HG02678 (cell line): ENCODE data around the gene TGM1.
"Not testable (repeated sequence)": the region's sequence is repeated elsewhere in the genome, so short reads cannot be mapped to it uniquely, and the experiment has no call there.

Source experiments
- ATAC-seq: cut with Tn5 transposase; IDR thresholded peaks from one replicate; pipeline ENCODE4 v1.9.1; 2021; ENCODE audit warnings: mild to moderate bottlenecking, moderate library complexity; ENCODE audit not compliant: unreplicated experiment

The TGM1 gene

DNA sequence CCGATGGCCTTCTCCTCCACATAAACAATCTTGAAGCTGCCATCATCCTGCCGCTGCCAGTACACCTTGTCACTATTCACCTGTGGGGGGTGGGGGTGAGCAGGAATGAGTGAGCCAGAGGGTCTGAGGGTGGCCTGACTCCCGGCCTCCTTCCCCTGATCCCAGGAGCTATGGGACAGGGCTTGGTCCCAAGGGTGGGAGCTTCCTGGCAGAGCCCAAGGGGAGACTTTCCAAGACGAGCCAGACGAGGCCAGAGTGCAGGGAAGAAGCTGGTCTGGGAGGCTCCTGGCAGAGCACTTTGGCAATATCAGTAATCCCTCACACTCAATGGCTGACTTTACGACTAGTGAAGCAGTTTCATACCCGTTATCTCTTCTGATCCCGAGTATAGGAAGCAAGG, 7.5 kb downstream of the TGM1 start:
- ATAC-seq: no peak

DNA sequence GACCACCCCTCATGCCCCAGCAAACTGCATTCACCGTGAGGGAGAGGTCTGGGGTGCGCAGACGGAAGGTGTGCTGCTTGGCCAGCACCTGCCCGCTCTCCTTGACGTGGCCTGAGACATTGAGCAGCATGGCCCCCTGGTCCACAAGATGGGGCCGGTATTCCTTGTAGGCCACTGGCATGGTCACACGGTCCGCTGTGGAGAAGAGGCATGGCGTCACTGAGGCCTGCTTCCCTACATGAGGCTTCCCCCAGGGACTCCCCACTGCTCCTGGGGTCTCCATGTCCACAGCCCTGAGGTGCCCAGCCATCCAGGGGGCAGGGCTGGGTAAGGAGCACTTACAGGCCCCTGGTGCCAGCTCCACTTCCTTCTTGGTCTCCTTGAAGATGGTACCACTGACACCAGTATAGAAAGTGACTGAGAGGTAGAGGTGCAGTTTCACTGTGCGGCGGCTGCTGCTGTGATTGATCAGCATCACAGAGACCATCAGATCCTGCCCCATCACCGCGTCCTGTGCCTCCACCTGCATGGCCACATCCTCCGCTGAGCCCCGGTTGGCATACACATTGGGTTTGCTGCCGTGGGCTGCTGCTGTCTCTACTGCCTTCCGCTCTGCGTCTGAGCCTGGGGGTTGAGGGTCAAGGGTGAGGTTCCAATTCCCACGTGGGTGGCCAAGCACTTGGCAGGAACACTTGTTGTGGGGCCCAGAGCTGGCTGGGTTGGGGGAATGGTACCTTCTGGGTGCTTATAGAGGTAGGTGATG, 8.2 kb downstream of the TGM1 start:
- ATAC-seq: no peak

DNA sequence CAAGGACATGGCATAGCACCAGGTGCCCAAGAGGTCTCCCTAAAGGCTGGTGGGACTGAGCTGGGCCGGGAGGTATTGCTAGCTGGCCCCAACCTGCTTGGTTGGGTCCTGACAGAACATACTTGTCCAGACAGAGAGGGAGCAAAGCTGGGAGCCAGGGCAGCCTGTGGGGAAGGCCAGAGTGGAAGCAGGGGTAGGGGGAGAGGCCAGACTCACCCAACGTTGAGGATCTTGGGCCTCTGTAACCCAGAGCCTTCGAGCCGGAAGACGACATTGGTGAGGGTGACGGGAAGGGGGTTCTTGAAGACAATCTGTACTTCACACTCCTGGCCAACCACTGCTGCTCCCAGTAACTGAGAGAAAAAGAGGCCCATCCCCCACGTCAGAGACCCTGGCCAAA, 9.0 kb downstream of the TGM1 start:
- ATAC-seq: no peak

DNA sequence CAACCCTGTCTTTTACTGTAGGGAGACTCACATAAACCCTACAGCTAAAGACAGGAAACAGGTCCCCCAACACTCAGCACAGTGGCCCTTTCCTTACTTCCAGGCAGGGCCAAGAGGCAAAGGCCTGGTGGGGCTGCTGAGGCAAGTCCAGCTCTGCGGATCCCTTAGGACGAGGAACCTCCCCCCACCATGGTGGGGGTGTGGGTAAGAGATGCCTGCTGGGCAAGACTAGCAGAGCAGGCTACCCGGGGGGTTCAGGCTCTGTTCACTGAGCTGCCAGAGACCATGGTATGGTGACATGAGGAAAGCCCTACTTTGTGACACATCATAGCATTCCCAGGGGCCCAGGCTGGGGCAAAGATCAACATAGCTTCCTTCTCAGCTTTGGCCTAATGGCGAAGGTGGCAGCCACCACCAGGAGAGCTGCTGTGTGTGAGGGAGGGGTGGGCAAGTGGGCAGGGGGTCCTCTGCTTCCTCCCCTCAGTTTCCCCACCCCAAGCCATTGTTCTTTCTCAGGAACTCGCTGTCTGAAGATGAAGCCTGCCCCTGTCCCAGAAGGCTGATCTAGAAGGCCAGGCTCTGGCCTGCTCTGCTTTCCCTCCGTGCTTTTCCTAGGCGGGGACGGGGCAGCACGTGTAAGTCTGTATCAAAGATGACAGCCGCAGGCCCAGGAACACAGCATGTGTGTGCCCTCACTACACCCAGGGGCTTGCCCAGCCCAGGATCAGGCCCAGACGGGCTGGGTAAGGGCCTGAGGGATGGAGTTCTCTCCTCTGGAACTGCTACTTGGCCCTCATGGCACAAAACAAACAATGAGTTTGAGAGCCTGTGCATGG, 10.5 kb downstream of the TGM1 start:
- no peak for ATAC-seq

DNA sequence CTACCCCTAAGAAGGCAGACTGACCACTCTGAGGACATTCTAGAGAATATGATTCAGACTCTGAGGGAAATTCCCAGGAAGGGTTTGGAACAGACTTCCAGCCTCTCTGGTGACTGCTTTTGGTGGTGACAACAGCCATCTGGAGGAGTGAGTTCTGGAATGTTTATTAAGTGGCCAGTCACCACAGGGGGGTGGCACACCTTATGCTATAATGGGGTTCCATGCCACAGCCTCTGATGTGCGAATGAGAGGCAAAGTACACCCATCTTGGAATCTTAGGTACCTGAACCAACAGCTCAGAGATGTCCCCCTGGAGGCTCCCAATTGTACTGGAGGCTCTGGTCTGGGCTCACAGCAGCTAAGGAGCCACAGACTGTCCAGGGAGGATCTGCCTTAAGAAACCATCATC, 11.1 kb downstream of the TGM1 start:
- ATAC-seq: no peak

DNA sequence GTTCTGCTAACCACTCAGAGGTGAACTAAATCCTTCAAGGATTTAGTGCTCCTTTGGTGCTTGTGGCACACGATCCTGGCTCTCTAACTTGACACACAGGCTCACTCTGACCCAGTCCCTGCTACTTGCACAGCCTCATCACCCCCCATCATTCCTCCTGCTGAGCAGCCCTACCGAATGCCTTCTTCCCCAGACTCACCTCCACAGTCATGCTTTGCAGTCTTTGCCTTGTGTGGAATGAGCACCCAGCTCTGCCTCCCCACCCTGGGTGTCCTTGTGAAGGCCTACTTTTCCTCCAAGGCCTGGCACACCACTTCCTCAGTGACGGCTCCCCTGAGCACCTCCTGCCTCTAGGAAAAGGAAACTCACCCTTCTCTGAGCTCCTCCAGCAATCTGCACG, 12.6 kb downstream of the TGM1 start:
- no peak for ATAC-seq

DNA sequence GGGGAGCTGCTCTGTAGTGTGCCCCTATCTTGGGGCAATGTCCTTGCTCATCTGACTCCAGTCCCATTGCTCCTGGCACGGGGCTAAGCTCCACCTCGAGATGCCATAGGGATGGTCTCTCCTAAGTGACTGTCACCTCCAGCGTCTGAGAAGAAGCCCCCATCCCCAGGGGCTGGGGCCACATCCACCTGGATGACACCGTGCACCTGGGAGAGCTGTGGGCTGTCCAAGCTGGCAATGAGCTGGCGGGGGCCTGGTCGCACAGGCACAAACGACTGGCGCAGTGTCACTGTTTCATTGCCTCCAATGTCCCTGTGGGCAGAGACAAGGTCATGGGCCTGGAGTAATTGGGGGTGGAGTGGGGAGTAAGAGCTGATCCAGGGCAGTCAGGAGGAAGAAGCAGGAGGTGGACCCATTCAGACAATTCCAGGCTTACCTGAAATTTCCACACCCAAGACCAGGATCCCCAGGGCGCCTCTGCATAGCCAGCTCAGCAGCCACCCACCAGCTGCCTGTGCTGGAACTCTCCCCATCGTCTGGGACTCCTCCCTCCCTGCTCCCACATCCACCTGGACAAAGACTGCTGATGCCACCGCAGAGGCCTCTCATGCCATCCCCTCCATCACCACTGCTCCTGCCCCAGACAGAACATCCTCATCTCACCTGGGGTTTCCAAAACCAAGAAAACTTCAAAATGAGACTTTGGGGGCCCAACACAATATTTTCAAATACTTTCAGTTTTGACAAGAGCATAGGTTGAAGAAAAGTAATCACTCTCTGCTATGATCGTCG, 13.6 kb downstream of the TGM1 start:
- no peak for ATAC-seq

DNA sequence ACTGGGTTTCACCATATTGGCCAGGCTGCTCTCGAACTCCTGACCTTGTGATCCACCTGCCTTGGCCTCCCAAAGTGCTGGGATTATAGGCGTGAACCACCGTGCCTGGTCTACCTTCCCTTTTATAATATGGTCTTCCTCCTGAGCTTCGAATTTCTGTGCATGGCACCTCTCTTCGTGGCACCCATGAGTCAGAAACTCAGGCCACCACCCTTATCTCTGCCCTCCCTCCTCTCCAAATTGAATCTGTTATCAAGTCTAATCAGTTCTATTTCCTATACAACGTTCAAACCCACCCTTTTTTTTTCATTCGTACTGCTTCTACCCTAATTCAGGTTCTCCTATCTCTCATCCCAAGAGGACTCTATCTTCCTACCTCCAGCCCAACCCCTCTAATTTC, 15.6 kb downstream of the TGM1 start:
- ATAC-seq: no peak

DNA sequence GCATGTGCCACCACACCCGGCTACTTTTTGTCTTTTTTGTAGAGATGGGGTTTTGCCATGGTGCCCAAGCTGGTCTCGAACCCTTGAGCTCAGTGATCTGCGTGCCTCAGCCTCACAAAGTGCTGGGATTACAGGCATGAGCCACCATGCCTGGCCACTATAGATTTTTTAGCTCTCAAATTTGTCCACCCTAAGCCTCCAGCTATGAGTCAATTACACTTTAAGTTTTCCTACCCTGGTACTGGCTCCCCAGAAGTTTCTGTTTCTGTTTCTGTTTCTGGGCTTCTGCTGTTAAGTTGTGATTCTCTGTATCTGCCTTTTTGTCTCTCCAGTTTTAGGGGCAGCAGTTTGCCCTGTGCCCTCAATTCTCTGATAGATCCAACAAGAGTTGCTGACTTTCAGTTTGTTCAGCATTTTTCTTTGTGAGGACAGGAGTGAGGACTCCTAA, 16.2 kb downstream of the TGM1 start:
- peak; percentile 20 for ATAC-seq

DNA sequence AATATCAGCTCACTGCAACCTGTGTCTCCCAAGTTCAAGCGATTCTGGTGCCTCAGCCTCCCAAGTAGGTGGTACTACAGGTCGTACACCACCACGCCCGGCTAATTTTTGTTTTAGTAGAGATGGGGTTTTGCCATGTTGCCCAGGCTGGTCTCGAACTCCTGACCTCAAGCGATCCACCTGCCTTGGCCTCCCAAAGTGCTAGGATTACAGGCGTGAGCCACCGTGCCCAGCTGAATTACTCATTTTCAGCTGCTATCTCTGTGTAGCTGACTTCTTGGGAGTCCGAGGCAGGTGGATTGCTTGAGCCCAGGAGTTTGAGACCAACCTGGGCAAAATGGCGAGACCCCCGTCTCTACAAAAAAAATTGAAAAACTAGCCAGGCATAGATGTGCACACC, 17.6 kb downstream of the TGM1 start:
- ATAC-seq: not testable (repeated sequence)

DNA sequence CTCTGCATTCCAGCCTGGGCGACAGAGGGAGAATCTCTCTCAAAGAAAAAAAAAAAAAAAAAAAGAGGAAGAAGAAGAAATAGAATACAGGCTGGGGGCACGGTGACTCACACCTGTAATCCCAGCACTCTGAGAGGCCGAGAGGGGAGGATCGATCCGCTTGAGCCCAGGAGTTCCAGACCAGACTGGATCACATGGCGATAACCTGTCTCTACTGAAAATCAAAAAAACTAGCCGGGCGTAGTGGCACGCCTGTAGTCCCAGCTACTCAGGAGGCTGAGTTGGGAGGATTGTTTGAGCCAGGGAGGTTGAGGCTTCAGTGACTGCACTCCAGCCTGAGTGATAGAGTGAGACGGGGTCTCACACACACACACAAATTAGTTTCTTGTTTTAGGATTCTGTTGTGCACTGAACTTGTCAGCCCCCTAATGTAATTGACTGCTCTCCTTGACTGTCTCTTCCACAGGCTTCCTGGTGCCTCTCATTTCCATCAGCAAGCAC, 19.6 kb downstream of the TGM1 start:
- ATAC-seq: no peak

DNA sequence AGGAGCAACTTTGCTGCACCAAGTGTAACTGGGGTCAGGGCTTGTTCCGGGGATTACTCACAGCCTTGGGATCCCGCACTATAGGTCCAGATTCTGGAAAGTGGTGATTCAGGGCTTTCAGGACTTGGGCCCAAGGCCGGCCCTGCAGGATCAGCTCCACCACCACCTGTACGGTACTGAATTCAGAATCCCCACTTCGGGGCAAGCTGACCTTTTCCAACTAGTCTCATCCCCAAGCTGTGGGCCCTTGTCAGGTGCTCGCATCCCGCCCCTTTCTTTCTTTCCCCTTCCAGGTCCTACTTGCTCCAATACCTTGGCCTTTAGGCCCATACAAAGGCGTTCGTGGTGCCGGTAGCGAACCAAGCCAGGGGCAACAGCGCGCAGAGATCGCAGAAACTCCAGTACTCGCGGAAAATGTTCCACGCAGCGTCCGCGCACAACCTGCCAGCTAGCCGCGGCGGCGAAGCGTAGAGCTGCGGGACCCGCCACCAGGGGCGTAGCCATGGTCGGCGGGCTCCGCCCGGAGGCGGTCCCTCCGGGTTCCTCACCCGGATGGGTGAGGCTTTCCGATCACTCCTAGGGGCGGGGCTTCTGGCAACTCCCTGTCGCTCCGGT, 21.0 kb downstream of the TGM1 start:
- ATAC-seq: peak; percentile 79

DNA sequence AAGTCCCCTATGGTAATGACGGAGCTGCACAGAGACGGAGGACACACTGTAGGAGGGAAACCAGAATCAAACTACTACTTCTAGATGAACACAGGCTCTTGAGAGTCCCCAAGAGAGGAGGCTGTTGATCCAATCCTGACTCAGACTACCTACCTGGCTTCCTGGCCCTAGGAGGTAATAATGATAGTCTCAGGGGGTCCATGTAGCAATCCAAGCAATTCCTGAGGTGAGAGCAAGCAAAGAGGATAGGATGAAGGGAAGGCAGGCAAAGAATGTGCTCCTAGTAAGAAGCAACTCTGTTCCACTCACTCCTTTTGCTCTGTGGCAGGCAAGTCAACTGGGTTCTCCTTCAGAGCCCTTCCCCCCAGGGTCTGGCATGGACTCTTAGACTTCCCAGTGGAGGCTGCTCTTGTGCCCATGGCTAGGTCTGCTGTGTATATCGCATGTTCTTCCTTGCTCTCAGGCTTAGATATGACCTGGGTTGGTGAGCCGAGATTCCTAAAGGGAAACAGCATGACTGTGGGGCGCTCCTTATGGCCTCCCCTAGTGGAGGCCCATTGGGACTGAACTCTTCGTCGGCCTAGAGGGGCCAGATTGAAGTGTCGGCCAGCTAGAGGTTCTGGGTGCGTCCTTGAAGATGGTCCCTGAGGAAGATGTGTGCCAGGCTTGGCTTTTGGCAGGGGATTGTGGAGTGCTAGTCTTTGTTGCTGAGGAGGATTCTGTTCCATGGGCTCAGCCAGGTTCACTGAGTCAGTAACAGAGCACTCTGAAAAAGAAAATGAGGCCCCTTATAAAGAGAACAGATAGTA, 22.7 kb downstream of the TGM1 start:
- ATAC-seq: no peak

DNA sequence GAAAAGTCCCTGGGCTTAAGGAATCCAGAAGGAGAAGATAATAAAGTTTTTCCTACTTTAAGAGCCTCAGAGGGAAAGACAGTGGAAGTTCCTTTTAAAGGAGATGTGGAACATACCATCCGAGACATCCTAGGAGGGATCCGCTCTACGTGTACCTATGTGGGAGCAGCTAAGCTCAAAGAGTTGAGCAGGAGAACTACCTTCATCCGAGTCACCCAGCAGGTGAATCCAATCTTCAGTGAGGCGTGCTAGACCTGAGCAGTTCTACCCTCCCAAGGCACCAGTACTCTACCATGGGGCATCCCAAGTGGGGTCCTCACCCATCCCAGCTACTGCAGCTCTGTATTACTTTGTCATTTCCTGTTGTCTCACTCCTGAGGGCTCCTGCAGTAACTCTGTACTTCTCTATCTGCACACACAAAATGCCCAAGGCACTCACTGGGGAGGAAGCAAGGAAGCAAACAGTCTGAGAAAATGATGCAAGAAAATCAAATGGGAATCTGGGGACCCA, 24.4 kb downstream of the TGM1 start:
- ATAC-seq: no peak

DNA sequence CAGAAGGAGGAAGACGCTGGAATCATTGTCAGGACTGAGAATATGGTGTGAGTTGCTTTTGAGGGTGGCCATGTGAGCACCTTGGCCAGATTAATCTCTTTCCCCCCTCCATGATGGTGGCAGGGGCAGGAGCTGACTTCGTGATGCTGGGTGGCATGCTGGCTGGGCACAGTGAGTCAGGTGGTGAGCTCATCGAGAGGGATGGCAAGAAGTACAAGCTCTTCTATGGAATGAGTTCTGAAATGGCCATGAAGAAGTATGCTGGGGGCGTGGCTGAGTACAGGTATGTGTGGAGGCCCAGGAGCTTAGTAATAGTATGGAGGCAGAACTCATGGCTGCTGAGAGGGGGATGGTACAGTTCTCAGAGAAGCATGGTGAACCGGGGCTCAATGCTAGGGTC, 24.9 kb downstream of the TGM1 start:
- ATAC-seq: no peak

DNA sequence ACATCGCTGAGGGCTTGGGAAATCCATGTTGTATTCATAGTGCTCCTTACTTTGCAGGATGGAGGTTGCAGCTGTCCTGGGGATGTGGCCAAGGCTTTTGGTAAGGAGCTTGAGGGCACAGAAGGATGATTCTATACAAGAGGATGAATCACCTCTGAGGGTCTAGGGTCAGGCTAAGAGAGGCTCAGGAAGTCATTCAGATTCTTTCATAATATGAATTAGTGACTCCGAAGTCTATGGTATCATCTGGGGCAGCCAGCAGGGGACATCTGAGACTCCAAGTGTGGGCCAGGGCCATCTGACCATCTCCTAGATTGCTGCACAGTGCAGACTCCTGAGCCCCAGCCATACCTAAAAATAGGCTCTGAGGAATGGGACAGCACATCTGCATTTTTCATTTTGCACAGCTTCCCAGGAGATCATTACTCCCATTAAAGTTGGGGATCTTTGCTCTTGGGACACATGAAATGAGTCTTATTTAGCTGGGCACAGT, 25.5 kb downstream of the TGM1 start:
- ATAC-seq: no peak

DNA sequence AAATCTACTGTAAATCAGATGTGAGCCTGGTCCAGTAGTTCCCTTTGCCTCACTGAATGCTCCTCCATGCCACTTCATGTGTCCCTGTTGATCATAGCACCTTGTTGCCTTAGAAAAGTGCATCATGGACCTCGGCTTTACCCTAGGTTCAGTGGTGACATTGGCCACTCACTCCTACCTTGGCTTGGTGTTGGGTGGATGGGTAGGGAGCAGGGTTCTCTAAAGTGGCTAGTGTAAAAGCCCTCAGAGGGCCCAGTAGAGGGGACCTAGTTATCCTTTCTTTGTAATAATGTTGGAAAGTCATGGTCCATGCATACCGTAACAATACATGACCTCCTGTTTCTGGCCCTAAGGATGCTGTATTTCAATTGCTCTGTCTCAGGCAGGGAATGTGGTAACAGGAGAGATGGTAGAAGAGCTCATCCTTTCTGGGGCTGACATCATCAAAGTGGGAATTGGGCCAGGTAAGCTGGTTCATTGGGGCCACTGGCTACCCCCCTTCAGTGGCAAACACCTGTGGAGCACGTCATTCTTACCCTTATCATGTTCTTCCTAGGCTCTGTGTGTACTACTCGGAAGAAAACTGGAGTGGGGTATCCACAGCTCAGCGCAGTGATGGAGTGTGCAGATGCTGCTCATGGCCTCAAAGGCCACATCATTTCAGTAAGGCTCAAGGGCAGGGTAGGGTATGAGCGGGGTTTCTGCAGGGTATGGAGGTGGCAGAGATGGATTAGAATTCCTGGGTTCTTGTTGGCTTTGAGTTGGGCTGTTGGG, 26.1 kb downstream of the TGM1 start:
- no peak for ATAC-seq

DNA sequence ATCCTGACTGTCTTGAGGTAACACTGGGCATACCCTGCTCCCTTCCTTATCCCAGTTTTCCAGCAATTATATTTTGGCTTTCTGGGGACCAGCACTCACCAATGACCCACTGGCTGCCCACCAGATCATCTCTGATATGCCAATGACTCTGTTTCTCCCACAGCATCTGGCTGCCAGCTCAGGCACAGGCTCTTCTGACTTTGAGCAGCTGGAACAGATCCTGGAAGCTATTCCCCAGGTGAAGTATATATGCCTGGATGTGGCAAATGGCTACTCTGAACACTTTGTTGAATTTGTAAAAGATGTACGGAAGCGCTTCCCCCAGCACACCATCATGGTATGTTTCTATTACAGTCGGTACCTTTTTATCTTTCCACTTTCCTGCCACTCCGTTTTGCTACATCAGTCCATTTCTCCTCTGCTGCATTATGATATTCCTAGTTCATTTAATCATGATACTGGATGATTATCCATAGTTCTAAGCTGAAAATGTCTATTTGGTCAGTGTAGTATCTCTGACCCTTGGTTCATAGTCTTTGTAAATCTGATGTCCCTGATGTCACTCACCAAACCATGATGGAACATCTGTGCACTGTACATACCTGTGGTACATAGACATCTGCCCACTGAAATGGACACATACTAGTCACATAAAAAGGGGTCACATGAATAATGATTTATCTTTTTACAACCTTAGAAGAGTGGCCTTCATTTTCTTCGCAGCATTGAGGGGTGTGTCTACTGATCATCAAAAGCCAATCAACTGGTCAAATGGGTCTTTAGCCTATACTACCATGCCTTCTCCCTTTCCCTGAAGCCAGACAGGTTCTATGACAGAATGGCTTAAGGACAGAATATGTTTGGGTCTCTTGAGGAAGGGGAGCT, 26.9 kb downstream of the TGM1 start:
- no peak for ATAC-seq
